Upper lobe of left lung (tissue), 6 donors: ENCODE data around the gene ZDHHC1. TPM values are rescaled to one million over a fixed set of nuclear protein-coding genes. Genes with fewer than 3 reads are reported as not detected.

Source experiments
- ATAC-seq, 2 donors: fragments of 200-7000 bp; cut with Tn5 transposase; one replicate each; pipeline ENCODE4 v1.9.1; 2022; ENCODE audit warnings: mild to moderate bottlenecking in 2 of 2, moderate library complexity in 2 of 2; ENCODE audit not compliant: low FRiP score in 2 of 2
- DNase-seq, 2 donors: peaks; one replicate each; pipeline ENCODE4 v3.0.0-alpha.2; 2019 to 2020
- H3K27ac ChIP-seq, 4 donors: fragments of 200-600 bp; sonication (generic); one replicate each; pipeline ENCODE4 v1.5.1; 2016 to 2019
- H3K27me3 ChIP-seq, 4 donors: fragments of 200-600 bp; sonication (generic); one replicate each; pipeline ENCODE4 v1.5.1; 2017 to 2019
- H3K36me3 ChIP-seq, 4 donors: fragments of 200-600 bp; sonication (generic); one replicate each; pipeline ENCODE4 v1.5.1; 2016 to 2019
- H3K4me1 ChIP-seq, 4 donors: fragments of 200-600 bp; sonication (generic); one replicate each; pipeline ENCODE4 v1.5.1; 2018 to 2019
- H3K4me3 ChIP-seq, 4 donors: fragments of 200-600 bp; sonication (generic); one replicate each; pipeline ENCODE4 v1.5.1; 2017 to 2019; ENCODE audit warnings: mild to moderate bottlenecking in 2 of 4, moderate library complexity in 1 of 4
- H3K9me3 ChIP-seq, 4 donors: fragments of 200-600 bp; sonication (generic); one replicate each; pipeline ENCODE4 v1.5.1; 2018 to 2019
- EP300 ChIP-seq, 4 donors: sonication (generic); formaldehyde crosslinking; IDR thresholded peaks; one replicate each; pipeline ENCODE4 v1.5.1; 2017; ENCODE audit warnings: antibody characterized with exemption in 4 of 4, control low read depth in 2 of 4
- POLR2A ChIP-seq, 4 donors: fragments of 450-650 bp; IDR thresholded peaks; one replicate each; pipeline ENCODE4 v1.5.1; 2016 to 2017; ENCODE audit warnings: antibody characterized with exemption in 4 of 4, mild to moderate bottlenecking in 2 of 4
- POLR2AphosphoS5 ChIP-seq, 2 donors: sonication (generic); formaldehyde crosslinking; IDR thresholded peaks; one replicate each; pipeline ENCODE4 v1.5.1; 2017; ENCODE audit warnings: antibody characterized with exemption in 2 of 2
- WGBS, 2 donors: methylation state at CpG; one replicate each; pipeline ENCODE4 v1.1.5; 2017 to 2018; 5-methylcytosine and 5-hydroxymethylcytosine counted together
- total RNA-seq, 6 donors: library from RNA; depleted of rRNA in 4 of 6; stranded (reverse); fragments of >200 nt in 4 of 6; gene quantifications; one replicate each; pipeline versions ENCODE4 v1.1.0 to v1.2.1, GENCODE V29; 2016 to 2021
- TF ChIP-seq, protein P1 (sequence below), 6 experiments: fragments of 450-650 bp in 4 of 6; fragments of 200-600 bp in 2 of 6; sonication (generic) in 2 of 6; IDR thresholded peaks; one replicate each; pipeline ENCODE4 v1.5.1; 2016 to 2019; ENCODE audit warnings: antibody characterized with exemption in 6 of 6
- donor health status: DM: no; HTN: no; CAD: no; lungs with moderate emphysema.
- donor health status: DM: no; HTN: yes; CAD: no; lungs with severe emphysema.

ZDHHC1 gene
- total RNA-seq, 6 donors from 2014 or later = 14.7 to 49.2 (median 21.4) TPM

GRCh38 chr16:67406111-67406971, 9.9 kb downstream of the ZDHHC1 start:
- Histone ChIP-seq H3K4me1 (peaks cover 9 to 21% (median 15%) of the 10 kb centered on the region in 4 donors), H3K27me3 (no peaks in the 10 kb centered on the region), H3K36me3 (no peaks in the 10 kb centered on the region), H3K9me3 (no peaks in the 10 kb centered on the region), H3K4me3 (no peak overlapping the region), H3K27ac (peak overlapping the region; percentile 24 to 84 (median 54))
- peak in 1 of 2 donors; percentile 86 for ATAC-seq
- 89% methylated on average over 14 to 18 of the region's 18 CpGs for WGBS, 2 donors
- DNase-seq = peak in 1 of 2 donors; percentile 68
- TF ChIP-seq, protein P1, sequence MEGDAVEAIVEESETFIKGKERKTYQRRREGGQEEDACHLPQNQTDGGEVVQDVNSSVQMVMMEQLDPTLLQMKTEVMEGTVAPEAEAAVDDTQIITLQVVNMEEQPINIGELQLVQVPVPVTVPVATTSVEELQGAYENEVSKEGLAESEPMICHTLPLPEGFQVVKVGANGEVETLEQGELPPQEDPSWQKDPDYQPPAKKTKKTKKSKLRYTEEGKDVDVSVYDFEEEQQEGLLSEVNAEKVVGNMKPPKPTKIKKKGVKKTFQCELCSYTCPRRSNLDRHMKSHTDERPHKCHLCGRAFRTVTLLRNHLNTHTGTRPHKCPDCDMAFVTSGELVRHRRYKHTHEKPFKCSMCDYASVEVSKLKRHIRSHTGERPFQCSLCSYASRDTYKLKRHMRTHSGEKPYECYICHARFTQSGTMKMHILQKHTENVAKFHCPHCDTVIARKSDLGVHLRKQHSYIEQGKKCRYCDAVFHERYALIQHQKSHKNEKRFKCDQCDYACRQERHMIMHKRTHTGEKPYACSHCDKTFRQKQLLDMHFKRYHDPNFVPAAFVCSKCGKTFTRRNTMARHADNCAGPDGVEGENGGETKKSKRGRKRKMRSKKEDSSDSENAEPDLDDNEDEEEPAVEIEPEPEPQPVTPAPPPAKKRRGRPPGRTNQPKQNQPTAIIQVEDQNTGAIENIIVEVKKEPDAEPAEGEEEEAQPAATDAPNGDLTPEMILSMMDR (IDR thresholded peaks at IDR 0.05) = no peak
- TF ChIP-seq POLR2A (IDR thresholded peaks at IDR 0.05) (no peak), POLR2AphosphoS5 (IDR thresholded peaks at IDR 0.05) (no peak), EP300 (IDR thresholded peaks at IDR 0.05) (no peak)

- ATAC-seq (peak in 1 of 2 donors; percentile 42), DNase-seq (no peak)
- H3K27me3 ChIP-seq = no peaks in the 10 kb centered on the region
- H3K27ac ChIP-seq = peak overlapping the region; percentile 58 to 84 (median 74)
- H3K36me3 ChIP-seq = no peaks in the 10 kb centered on the region
- no peak overlapping the region for H3K4me3 ChIP-seq
- H3K4me1 ChIP-seq = peaks cover 9 to 21% (median 15%) of the 10 kb centered on the region in 4 donors
- TF ChIP-seq POLR2AphosphoS5 (IDR thresholded peaks at IDR 0.05) = no peak
- TF ChIP-seq EP300 (IDR thresholded peaks at IDR 0.05) = no peak
- TF ChIP-seq, protein P1 (IDR thresholded peaks at IDR 0.05) = no peak
- no peak for TF ChIP-seq POLR2A (IDR thresholded peaks at IDR 0.05)
- H3K9me3 ChIP-seq = no peaks in the 10 kb centered on the region
- WGBS, 2 donors = 85 to 88% methylated on average over 4 to 8 of the region's 8 CpGs
Observed at GRCh38 chr16:67405336-67405735, 10.9 kb downstream of the ZDHHC1 start.

GRCh38 chr16:67404740-67405226, 11.5 kb downstream of the ZDHHC1 start:
- ATAC-seq = peak; percentile 11 to 90
- Histone ChIP-seq H3K4me3 (no peak overlapping the region), H3K9me3 (no peaks in the 10 kb centered on the region), H3K27me3 (no peaks in the 10 kb centered on the region), H3K27ac (peak overlapping the region; percentile 58 to 84 (median 74)), H3K36me3 (no peaks in the 10 kb centered on the region), H3K4me1 (peaks cover 10 to 24% (median 15%) of the 10 kb centered on the region in 4 donors)
- WGBS, 2 donors = 69 to 80% methylated on average over 1 to 5 of the region's 5 CpGs
- peak in 1 of 2 donors; percentile 89 for DNase-seq
- TF ChIP-seq POLR2AphosphoS5 (IDR thresholded peaks at IDR 0.05) = peak; percentile 65 to 73
- TF ChIP-seq POLR2A (IDR thresholded peaks at IDR 0.05) = no peak
- TF ChIP-seq, protein P1 (IDR thresholded peaks at IDR 0.05) = no peak
- peak in 3 of 4 donors; percentile 42 to 99 (median 64) for TF ChIP-seq EP300 (IDR thresholded peaks at IDR 0.05)

- no peaks in the 10 kb centered on the region for H3K36me3 ChIP-seq
- peaks cover 17 to 31% (median 21%) of the 10 kb centered on the region in 4 donors for H3K4me1 ChIP-seq
- no peak overlapping the region for H3K4me3 ChIP-seq
- peak in 1 of 2 donors; percentile 36 for DNase-seq
- no peaks in the 10 kb centered on the region for H3K27me3 ChIP-seq
- ATAC-seq = peak in 1 of 2 donors; percentile 4
- 52 to 57% methylated on average over 10 to 12 of the region's 12 CpGs for WGBS, 2 donors
- no peaks in the 10 kb centered on the region for H3K9me3 ChIP-seq
- TF ChIP-seq POLR2A (IDR thresholded peaks at IDR 0.05) (no peak), EP300 (IDR thresholded peaks at IDR 0.05) (no peak), POLR2AphosphoS5 (IDR thresholded peaks at IDR 0.05) (no peak)
- TF ChIP-seq, protein P1 (IDR thresholded peaks at IDR 0.05) = no peak
- H3K27ac ChIP-seq = peak overlapping the region; percentile 66 to 77 (median 76)
Observed at GRCh38 chr16:67403976-67404555, 12.2 kb downstream of the ZDHHC1 start.
